CD4-positive, alpha-beta T cell (primary cell): ENCODE measurements around the gene BEGAIN. TPM values are rescaled to one million over a fixed set of nuclear protein-coding genes. Genes with fewer than 3 reads are reported as not detected.
A peak's percentile ranks its signal among the peaks of the same experiment; 100 is the strongest.

Experiments used
- ATAC-seq: fragments of 200-7000 bp; cut with Tn5 transposase; one replicate; pipeline ENCODE4 v1.10.0; 2022; ENCODE audit warnings: mild to moderate bottlenecking; ENCODE audit not compliant: poor library complexity
- CTCF ChIA-PET: fragments of 350-600 bp; sonication (Branson Sonifier 250); formaldehyde crosslinking; loops from one replicate; lab custom pipeline; 2021; ENCODE audit warnings: antibody characterized with exemption, inconsistent platforms; lab: Charles Lee
- POLR2A ChIA-PET: fragments of 350-600 bp; sonication (Branson Sonifier 250); formaldehyde crosslinking; loops from one replicate; lab custom pipeline; 2021; ENCODE audit warnings: antibody characterized with exemption, inconsistent platforms; lab: Charles Lee
- DNase-seq, 14 experiments: peaks; one replicate each; pipeline ENCODE4 v3.0.0-alpha.2; 2013 to 2020; ENCODE audit warnings: mixed read lengths in 2 of 14
- H3K27ac ChIP-seq, 2 donors: one replicate each; pipeline versions ENCODE4 v1.5.1 to v1.7.0; 2013; ENCODE audit warnings: low read length in 2 of 2, low read depth in 1 of 2, mild to moderate bottlenecking in 1 of 2
- H3K27me3 ChIP-seq, 2 experiments: 1 replicate in 1 of 2; 2 replicates in 1 of 2; pipeline versions ENCODE4 v1.6.1 to v1.7.0; 2013; ENCODE audit warnings: low read length in 2 of 2, control low read depth in 1 of 2, mild to moderate bottlenecking in 1 of 2, moderate library complexity in 1 of 2; ENCODE audit not compliant: insufficient read depth in 2 of 2, control insufficient read depth in 1 of 2
- H3K36me3 ChIP-seq: one replicate; pipeline ENCODE4 v1.6.1; 2013; ENCODE audit warnings: low read length, control low read depth; ENCODE audit not compliant: insufficient read depth
- H3K4me1 ChIP-seq: one replicate; pipeline ENCODE4 v1.6.1; 2013; ENCODE audit warnings: low read length, control low read depth; ENCODE audit not compliant: insufficient read depth
- H3K4me3 ChIP-seq: one replicate; pipeline ENCODE4 v1.5.1; 2013; ENCODE audit warnings: mild to moderate bottlenecking, low read length, moderate library complexity
- H3K9me3 ChIP-seq, 2 experiments: 1 replicate in 1 of 2; 2 replicates in 1 of 2; pipeline versions ENCODE4 v1.6.1 to v1.7.0; 2013; ENCODE audit warnings: low read length in 2 of 2, mild to moderate bottlenecking in 2 of 2, control low read depth in 1 of 2, moderate library complexity in 1 of 2; ENCODE audit not compliant: control insufficient read depth in 1 of 2, insufficient read depth in 1 of 2
- H3K27ac Mint-ChIP-seq: one replicate; pipeline ENCODE4 v1.8.0; 2020; ENCODE audit warnings: mixed read lengths
- H3K27me3 Mint-ChIP-seq: one replicate; pipeline ENCODE4 v1.8.0; 2021; ENCODE audit warnings: mixed read lengths
- H3K36me3 Mint-ChIP-seq: one replicate; pipeline ENCODE4 v1.8.0; 2021; ENCODE audit warnings: low read depth, mixed read lengths
- H3K4me1 Mint-ChIP-seq: one replicate; pipeline ENCODE4 v1.8.0; 2021; ENCODE audit warnings: low read depth, mixed read lengths
- H3K4me3 Mint-ChIP-seq: one replicate; pipeline ENCODE4 v1.8.0; 2020; ENCODE audit warnings: mild to moderate bottlenecking, mixed read lengths
- H3K9me3 Mint-ChIP-seq: one replicate; pipeline ENCODE4 v1.8.0; 2020; ENCODE audit warnings: mixed read lengths
- CTCF ChIP-seq: fragments of 200-600 bp; IDR thresholded peaks from one replicate; pipeline ENCODE4 v1.8.0; 2022; ENCODE audit warnings: antibody characterized with exemption, mild to moderate bottlenecking
- intact Hi-C, 2 experiments: fragments of 100-400 bp; cut with DNase I in 1 of 2; cut with micrococcal nuclease in 1 of 2; formaldehyde crosslinking; loops; one replicate each; pipeline versions ENCODE4 v1.15.1 to v1.9.0; 2023 to 2025; cut with DNase I, micrococcal nuclease
- total RNA-seq, 174 experiments: library from RNA in 2 of 174; stranded (reverse) in 2 of 174; gene quantifications; one replicate each; pipeline ENCODE4 v1.2.3 and lab custom pipeline; 2021 to 2026

BEGAIN gene
- total RNA-seq, 2 experiments from 2014 or later = 1.5 to 2.0 TPM

GRCh38 chr14:100558966-100559365 lies 28.3 kb downstream of the BEGAIN start:
- DNase-seq (no peak), ATAC-seq (no peak)
- no peak overlapping the region for H3K4me3 Mint-ChIP-seq
- ChIA-PET CTCF (no interaction called here), POLR2A (no interaction called here)
- Histone ChIP-seq H3K4me3 (no peak overlapping the region), H3K36me3 (no peaks in the 10 kb centered on the region), H3K27me3 (no peaks in the 10 kb centered on the region), H3K27ac (no peak overlapping the region), H3K4me1 (peaks cover 3% of the 10 kb centered on the region), H3K9me3 (no peaks in the 10 kb centered on the region)
- intact Hi-C loops = no loop called here
- no peak overlapping the region for H3K27ac Mint-ChIP-seq
- no peaks in the 10 kb centered on the region for H3K9me3 Mint-ChIP-seq
- no peaks in the 10 kb centered on the region for H3K36me3 Mint-ChIP-seq
- no peak for TF ChIP-seq CTCF
- H3K27me3 Mint-ChIP-seq = peaks cover 18% of the 10 kb centered on the region
- H3K4me1 Mint-ChIP-seq = no peaks in the 10 kb centered on the region

GRCh38 chr14:100558226-100558625 lies 29.0 kb downstream of the BEGAIN start:
- no peaks in the 10 kb centered on the region for H3K4me1 Mint-ChIP-seq
- Histone ChIP-seq H3K27ac (no peak overlapping the region), H3K9me3 (no peaks in the 10 kb centered on the region), H3K4me1 (peaks cover 7% of the 10 kb centered on the region), H3K36me3 (no peaks in the 10 kb centered on the region), H3K4me3 (no peak overlapping the region), H3K27me3 (no peaks in the 10 kb centered on the region)
- intact Hi-C loops = no loop called here
- no peak for ATAC-seq
- TF ChIP-seq CTCF = no peak
- no peak for DNase-seq
- no peak overlapping the region for H3K27ac Mint-ChIP-seq
- peaks cover 11% of the 10 kb centered on the region for H3K27me3 Mint-ChIP-seq
- H3K9me3 Mint-ChIP-seq = no peaks in the 10 kb centered on the region
- ChIA-PET POLR2A (no interaction called here), CTCF (no interaction called here)
- no peak overlapping the region for H3K4me3 Mint-ChIP-seq
- no peaks in the 10 kb centered on the region for H3K36me3 Mint-ChIP-seq

GRCh38 chr14:100557658-100558057 lies 29.6 kb downstream of the BEGAIN start:
- H3K36me3 Mint-ChIP-seq = no peaks in the 10 kb centered on the region
- H3K36me3 ChIP-seq = no peaks in the 10 kb centered on the region
- no peaks in the 10 kb centered on the region for H3K27me3 ChIP-seq
- intact Hi-C loops = no loop called here
- H3K4me3 Mint-ChIP-seq = no peak overlapping the region
- ATAC-seq (no peak), DNase-seq (peak in 3 of 14 experiments; percentile 23 to 37 (median 37))
- no peak overlapping the region for H3K4me3 ChIP-seq
- ChIA-PET CTCF (no interaction called here), POLR2A (no interaction called here)
- H3K27ac ChIP-seq = no peak overlapping the region
- no peaks in the 10 kb centered on the region for H3K9me3 Mint-ChIP-seq
- H3K9me3 ChIP-seq = no peaks in the 10 kb centered on the region
- no peak overlapping the region for H3K27ac Mint-ChIP-seq
- H3K4me1 ChIP-seq = peaks cover 7% of the 10 kb centered on the region
- no peaks in the 10 kb centered on the region for H3K4me1 Mint-ChIP-seq
- peaks cover 5% of the 10 kb centered on the region for H3K27me3 Mint-ChIP-seq
- no peak for TF ChIP-seq CTCF
